Esophagus muscularis mucosa (tissue), 4 donors: ENCODE results near the gene ZNF726. TPM values are rescaled to one million over a fixed set of nuclear protein-coding genes. Genes with fewer than 3 reads are reported as not detected.
"Not testable (repeated sequence)": the region's sequence is repeated elsewhere in the genome, so short reads cannot be mapped to it uniquely, and the experiment has no call there.

Source experiments
- DNase-seq: peaks from one replicate; pipeline ENCODE4 v3.0.0-alpha.2; 2017; ENCODE audit errors: extremely low spot score
- H3K27ac ChIP-seq, 4 donors: fragments of 200-600 bp; sonication (generic); replicated peaks in 1 of 4; 1 replicate in 3 of 4; 2 replicates in 1 of 4; pipeline ENCODE4 v1.5.1; 2016 to 2019; ENCODE audit warnings: mild to moderate bottlenecking in 1 of 4
- H3K27me3 ChIP-seq, 4 donors: fragments of 200-600 bp; sonication (generic); one replicate each; pipeline versions ENCODE4 v1.5.1 to v1.6.0; 2016 to 2019
- H3K36me3 ChIP-seq, 4 donors: fragments of 200-600 bp; sonication (generic); one replicate each; pipeline ENCODE4 v1.5.1; 2016 to 2019
- H3K4me1 ChIP-seq, 4 donors: fragments of 200-600 bp; sonication (generic); one replicate each; pipeline ENCODE4 v1.5.1; 2016 to 2019
- H3K4me3 ChIP-seq, 4 donors: fragments of 200-600 bp; sonication (generic); 1 replicate in 2 of 4; 2 replicates in 2 of 4; pipeline ENCODE4 v1.5.1; 2016 to 2019; ENCODE audit warnings: mild to moderate bottlenecking in 4 of 4, moderate library complexity in 1 of 4
- H3K9me3 ChIP-seq, 4 donors: fragments of 200-600 bp; sonication (generic); 1 replicate in 3 of 4; 2 replicates in 1 of 4; pipeline ENCODE4 v1.5.1; 2016 to 2019
- EP300 ChIP-seq: sonication (generic); formaldehyde crosslinking; IDR thresholded peaks from one replicate; pipeline ENCODE4 v1.6.1; 2017; ENCODE audit warnings: antibody characterized with exemption
- POLR2A ChIP-seq: fragments of 450-650 bp; IDR thresholded peaks from one replicate; pipeline ENCODE4 v1.6.1; 2017; ENCODE audit warnings: antibody characterized with exemption, moderate library complexity, mild to moderate bottlenecking, low read depth
- POLR2AphosphoS5 ChIP-seq, 2 donors: sonication (generic); formaldehyde crosslinking; IDR thresholded peaks; one replicate each; pipeline ENCODE4 v1.6.1; 2017; ENCODE audit warnings: antibody characterized with exemption in 2 of 2
- WGBS: methylation state at CpG from one replicate; pipeline ENCODE4 v1.1.5; 2018; 5-methylcytosine and 5-hydroxymethylcytosine counted together
- intact Hi-C: fragments of 100-400 bp; cut with DNase I; formaldehyde crosslinking; loops from one replicate; pipeline ENCODE4 v1.15.1; 2023
- total RNA-seq, 4 donors: library from RNA; depleted of rRNA; stranded (reverse); fragments of >200 nt; gene quantifications; one replicate each; pipeline versions ENCODE4 v1.1.0 to v1.2.1, GENCODE V29; 2016
- TF ChIP-seq, protein P1 (sequence below), 3 experiments: fragments of 200-600 bp in 2 of 3; fragments of 450-650 bp in 1 of 3; sonication (generic) in 2 of 3; IDR thresholded peaks; one replicate each; pipeline ENCODE4 v1.5.1; 2017 to 2019; ENCODE audit warnings: antibody characterized with exemption in 3 of 3, mild to moderate bottlenecking in 2 of 3, moderate library complexity in 1 of 3

The ZNF726 gene
- total RNA-seq, 4 donors from 2014 or later = 0.32 to 0.80 (median 0.37) TPM

- no peak for DNase-seq
- Histone ChIP-seq H3K27ac (no peak overlapping the region), H3K27me3 (peaks cover 0 to 40% (median 14%) of the 10 kb centered on the region in 4 donors), H3K9me3 (no peaks in the 10 kb centered on the region), H3K4me1 (peaks cover 0 to 14% (median 6%) of the 10 kb centered on the region in 4 donors), H3K4me3 (peak overlapping the region in 2 of 4 donors; percentile 24 to 25), H3K36me3 (no peaks in the 10 kb centered on the region)
- TF ChIP-seq EP300 (no peak), POLR2A (no peak), POLR2AphosphoS5 (IDR thresholded peaks at IDR 0.05) (no peak)
- TF ChIP-seq, protein P1, sequence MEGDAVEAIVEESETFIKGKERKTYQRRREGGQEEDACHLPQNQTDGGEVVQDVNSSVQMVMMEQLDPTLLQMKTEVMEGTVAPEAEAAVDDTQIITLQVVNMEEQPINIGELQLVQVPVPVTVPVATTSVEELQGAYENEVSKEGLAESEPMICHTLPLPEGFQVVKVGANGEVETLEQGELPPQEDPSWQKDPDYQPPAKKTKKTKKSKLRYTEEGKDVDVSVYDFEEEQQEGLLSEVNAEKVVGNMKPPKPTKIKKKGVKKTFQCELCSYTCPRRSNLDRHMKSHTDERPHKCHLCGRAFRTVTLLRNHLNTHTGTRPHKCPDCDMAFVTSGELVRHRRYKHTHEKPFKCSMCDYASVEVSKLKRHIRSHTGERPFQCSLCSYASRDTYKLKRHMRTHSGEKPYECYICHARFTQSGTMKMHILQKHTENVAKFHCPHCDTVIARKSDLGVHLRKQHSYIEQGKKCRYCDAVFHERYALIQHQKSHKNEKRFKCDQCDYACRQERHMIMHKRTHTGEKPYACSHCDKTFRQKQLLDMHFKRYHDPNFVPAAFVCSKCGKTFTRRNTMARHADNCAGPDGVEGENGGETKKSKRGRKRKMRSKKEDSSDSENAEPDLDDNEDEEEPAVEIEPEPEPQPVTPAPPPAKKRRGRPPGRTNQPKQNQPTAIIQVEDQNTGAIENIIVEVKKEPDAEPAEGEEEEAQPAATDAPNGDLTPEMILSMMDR (IDR thresholded peaks at IDR 0.05) = no peak
- intact Hi-C loops = no loop called here
- WGBS = 24% methylated on average over 9 of the region's 16 CpGs
These were observed 57.5 kb downstream of the ZNF726 start for GRCh38 chr19:23972161-23972560.

DNA sequence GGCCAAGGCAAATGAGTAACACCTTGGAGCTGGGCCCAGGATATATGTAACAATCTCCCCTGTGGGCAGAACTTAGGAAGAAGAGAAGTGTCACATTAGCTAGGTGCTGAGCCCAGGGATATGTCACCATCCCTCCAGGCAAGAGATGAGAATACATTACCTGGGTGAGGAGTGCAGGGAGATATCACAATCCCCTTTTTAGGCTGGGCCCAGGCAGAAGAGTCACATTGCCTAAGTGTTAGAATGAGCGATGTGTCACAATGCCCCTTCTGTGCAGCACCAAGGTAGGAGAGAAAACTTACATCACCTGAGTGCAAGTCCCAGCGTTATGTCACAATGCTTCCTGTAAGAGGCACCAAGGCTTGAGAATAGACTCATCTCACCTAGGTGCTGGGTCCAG lies 60.3 kb downstream of the ZNF726 start:
- WGBS = 74% methylated on average over 2 of the region's 2 CpGs

GRCh38 chr19:23976631-23977030 lies 61.9 kb downstream of the ZNF726 start:
- DNase-seq, H3K4me3 ChIP-seq, H3K4me1 ChIP-seq, intact Hi-C loops, H3K27ac ChIP-seq, H3K36me3 ChIP-seq, H3K9me3 ChIP-seq: not testable (repeated sequence)
- 75% methylated on average over 3 of the region's 3 CpGs for WGBS
- H3K27me3 ChIP-seq = peaks cover 0 to 13% (median 7%) of the 10 kb centered on the region in 4 donors

More for the DNA sequence above, 60.3 kb downstream of the ZNF726 start:
- DNase-seq = no peak
- H3K36me3 ChIP-seq = no peaks in the 10 kb centered on the region
- peaks cover 0 to 24% (median 14%) of the 10 kb centered on the region in 4 donors for H3K27me3 ChIP-seq
- H3K4me1 ChIP-seq = peaks cover 0 to 14% (median 6%) of the 10 kb centered on the region in 4 donors
- intact Hi-C loops = no loop called here
- H3K4me3 ChIP-seq = no peak overlapping the region
- no peaks in the 10 kb centered on the region for H3K9me3 ChIP-seq
- no peak overlapping the region for H3K27ac ChIP-seq
- TF ChIP-seq EP300 (no peak), POLR2A (no peak), POLR2AphosphoS5 (IDR thresholded peaks at IDR 0.05) (no peak)
- TF ChIP-seq, protein P1 (IDR thresholded peaks at IDR 0.05) = no peak

DNA sequence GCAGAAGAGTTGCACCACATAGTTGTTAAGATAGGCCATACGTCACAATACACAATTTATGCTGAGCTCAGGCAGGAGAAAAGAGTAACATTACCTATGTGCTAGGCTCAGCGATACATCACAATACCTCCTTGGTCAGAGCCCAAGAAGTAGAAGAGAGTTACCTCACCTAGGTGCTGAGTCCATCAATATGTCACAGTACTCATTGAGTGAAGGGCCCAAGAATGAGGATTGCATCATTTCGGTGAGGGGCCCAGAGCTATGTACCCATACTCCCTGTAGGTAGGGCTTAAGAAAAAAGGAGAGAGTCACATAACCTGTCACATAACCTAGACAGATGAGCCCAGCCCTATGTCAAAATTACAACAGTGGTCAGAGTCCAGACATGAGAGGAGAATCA lies 62.6 kb downstream of the ZNF726 start:
- H3K4me1 ChIP-seq, H3K27ac ChIP-seq, DNase-seq, H3K4me3 ChIP-seq, intact Hi-C loops, H3K9me3 ChIP-seq, H3K27me3 ChIP-seq, H3K36me3 ChIP-seq: not testable (repeated sequence)
- 88% methylated on average over 2 of the region's 3 CpGs for WGBS

DNA sequence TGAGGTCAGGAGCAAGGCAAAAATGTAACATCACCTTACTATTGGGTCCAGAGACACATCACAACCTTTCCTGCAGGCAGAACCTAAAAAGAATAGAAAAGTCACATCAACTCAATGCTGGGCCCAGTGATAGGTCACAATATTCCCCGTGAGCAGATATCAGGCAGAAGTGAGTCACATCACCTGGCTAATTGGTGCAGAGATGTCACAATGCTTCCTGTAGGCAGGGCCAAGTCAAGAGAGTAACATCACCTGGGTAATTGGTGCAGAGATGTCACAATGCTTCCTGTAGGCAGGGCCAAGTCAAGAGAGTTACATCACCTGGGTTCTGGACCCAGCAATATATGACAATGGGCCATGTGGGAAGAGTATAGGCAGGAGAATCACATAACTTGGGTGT lies 63.4 kb downstream of the ZNF726 start:
- no peak overlapping the region for H3K27ac ChIP-seq
- H3K4me1 ChIP-seq = no peaks in the 10 kb centered on the region
- no peaks in the 10 kb centered on the region for H3K9me3 ChIP-seq
- TF ChIP-seq, protein P1 (IDR thresholded peaks at IDR 0.05) = no peak
- TF ChIP-seq POLR2A (no peak), POLR2AphosphoS5 (IDR thresholded peaks at IDR 0.05) (no peak), EP300 (no peak)
- 60% methylated on average over 1 of the region's 1 CpG for WGBS
- H3K27me3 ChIP-seq = no peaks in the 10 kb centered on the region
- intact Hi-C loops = no loop called here
- H3K36me3 ChIP-seq = no peaks in the 10 kb centered on the region
- DNase-seq = no peak
- H3K4me3 ChIP-seq = no peak overlapping the region

- Histone ChIP-seq H3K27ac (no peak overlapping the region), H3K27me3 (no peaks in the 10 kb centered on the region), H3K4me3 (no peak overlapping the region), H3K4me1 (no peaks in the 10 kb centered on the region), H3K9me3 (no peaks in the 10 kb centered on the region), H3K36me3 (no peaks in the 10 kb centered on the region)
- 60% methylated on average over 2 of the region's 2 CpGs for WGBS
- TF ChIP-seq POLR2AphosphoS5 (IDR thresholded peaks at IDR 0.05) = no peak
- TF ChIP-seq, protein P1 (IDR thresholded peaks at IDR 0.05) = no peak
- DNase-seq = no peak
- intact Hi-C loops = no loop called here
These were observed 66.1 kb downstream of the ZNF726 start for GRCh38 chr19:23980805-23981204.
